Coronary artery (tissue), 2 donors: Measurements from ENCODE around the gene REPIN1.
A peak's percentile ranks its signal among the peaks of the same experiment; 100 is the strongest.

ENCODE experiments used
- DNase-seq: peaks from one replicate; pipeline ENCODE4 v3.0.0-alpha.2; 2017; ENCODE audit warnings: low spot score
- H3K27ac ChIP-seq, 2 donors: fragments of 200-600 bp; sonication (generic); one replicate each; pipeline ENCODE4 v1.5.1; 2016 to 2019
- H3K4me3 ChIP-seq: fragments of 200-600 bp; sonication (generic); 2 replicates; pipeline ENCODE4 v1.5.1; 2016; ENCODE audit warnings: mild to moderate bottlenecking, moderate library complexity
- TF ChIP-seq, protein P1 (sequence below): fragments of 200-600 bp; sonication (generic); IDR thresholded peaks from one replicate; pipeline ENCODE4 v1.5.1; 2019; ENCODE audit warnings: antibody characterized with exemption

REPIN1 gene

DNA sequence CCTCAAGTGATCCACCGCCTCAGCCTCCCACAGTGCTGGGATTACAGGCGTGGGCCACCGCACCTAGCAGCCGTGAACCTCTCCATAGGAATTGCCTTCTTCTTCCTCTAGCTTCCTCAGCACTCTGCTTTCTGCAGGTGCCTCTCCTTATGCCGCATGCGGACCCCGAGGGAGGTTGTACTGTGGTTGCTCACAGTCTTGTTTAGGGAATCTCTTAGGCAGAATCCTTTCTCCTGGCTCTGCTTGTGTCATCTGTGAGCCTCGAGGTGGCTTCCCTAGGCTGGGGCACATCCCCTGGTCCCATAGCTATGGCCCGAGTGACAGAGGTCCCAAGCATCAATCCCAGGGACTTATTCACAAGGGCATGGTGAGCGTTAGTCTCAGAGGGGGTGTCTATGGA is 48.6 kb downstream of the REPIN1 start:
- Histone ChIP-seq H3K27ac (no peak overlapping the region), H3K4me3 (no peak overlapping the region)
- TF ChIP-seq, protein P1, sequence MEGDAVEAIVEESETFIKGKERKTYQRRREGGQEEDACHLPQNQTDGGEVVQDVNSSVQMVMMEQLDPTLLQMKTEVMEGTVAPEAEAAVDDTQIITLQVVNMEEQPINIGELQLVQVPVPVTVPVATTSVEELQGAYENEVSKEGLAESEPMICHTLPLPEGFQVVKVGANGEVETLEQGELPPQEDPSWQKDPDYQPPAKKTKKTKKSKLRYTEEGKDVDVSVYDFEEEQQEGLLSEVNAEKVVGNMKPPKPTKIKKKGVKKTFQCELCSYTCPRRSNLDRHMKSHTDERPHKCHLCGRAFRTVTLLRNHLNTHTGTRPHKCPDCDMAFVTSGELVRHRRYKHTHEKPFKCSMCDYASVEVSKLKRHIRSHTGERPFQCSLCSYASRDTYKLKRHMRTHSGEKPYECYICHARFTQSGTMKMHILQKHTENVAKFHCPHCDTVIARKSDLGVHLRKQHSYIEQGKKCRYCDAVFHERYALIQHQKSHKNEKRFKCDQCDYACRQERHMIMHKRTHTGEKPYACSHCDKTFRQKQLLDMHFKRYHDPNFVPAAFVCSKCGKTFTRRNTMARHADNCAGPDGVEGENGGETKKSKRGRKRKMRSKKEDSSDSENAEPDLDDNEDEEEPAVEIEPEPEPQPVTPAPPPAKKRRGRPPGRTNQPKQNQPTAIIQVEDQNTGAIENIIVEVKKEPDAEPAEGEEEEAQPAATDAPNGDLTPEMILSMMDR = no peak
- DNase-seq = peak; percentile 12

DNA sequence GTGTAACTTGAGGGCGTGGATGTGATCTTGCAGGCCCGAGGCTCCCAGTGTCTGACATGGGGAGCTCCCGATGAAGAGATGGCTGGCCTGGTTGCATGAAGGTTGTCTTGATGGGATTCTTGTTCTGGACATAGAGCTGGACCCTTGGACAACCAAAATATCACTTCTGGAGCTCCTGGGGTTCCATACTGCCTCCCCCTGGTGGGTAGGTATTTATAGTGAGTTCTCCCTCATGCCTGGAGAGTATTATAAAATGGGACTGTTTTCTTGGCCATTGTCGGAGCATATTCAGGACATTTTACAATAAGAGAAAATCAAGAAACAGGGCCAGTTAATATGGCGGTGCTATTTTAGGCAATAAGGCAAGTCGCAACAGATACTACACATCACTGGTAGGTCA is 49.2 kb downstream of the REPIN1 start:
- no peak overlapping the region for H3K4me3 ChIP-seq
- peak; percentile 43 for DNase-seq
- no peak overlapping the region for H3K27ac ChIP-seq
- TF ChIP-seq, protein P1 = no peak

DNA sequence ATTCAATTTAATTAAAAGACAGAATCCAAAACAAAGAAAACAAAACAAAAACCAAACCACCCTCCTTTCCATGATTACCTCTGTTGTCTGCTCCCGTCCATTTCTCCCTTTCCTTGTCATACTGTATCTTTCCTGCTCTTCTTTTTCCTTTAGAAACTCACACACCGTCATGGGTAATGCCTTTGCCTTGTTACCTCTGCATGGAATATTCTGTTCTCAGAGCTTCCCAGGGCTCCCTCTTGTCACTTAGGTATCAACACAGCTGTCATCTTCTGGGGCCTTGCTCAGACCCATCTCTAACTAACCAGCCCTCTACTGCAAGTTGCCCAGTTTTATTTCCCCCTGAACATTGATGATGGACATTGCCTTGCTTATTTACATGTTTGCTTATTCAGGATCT is 51.6 kb downstream of the REPIN1 start:
- no peak overlapping the region for H3K4me3 ChIP-seq
- H3K27ac ChIP-seq = no peak overlapping the region
- DNase-seq = peak; percentile 21
- TF ChIP-seq, protein P1 = no peak

DNA sequence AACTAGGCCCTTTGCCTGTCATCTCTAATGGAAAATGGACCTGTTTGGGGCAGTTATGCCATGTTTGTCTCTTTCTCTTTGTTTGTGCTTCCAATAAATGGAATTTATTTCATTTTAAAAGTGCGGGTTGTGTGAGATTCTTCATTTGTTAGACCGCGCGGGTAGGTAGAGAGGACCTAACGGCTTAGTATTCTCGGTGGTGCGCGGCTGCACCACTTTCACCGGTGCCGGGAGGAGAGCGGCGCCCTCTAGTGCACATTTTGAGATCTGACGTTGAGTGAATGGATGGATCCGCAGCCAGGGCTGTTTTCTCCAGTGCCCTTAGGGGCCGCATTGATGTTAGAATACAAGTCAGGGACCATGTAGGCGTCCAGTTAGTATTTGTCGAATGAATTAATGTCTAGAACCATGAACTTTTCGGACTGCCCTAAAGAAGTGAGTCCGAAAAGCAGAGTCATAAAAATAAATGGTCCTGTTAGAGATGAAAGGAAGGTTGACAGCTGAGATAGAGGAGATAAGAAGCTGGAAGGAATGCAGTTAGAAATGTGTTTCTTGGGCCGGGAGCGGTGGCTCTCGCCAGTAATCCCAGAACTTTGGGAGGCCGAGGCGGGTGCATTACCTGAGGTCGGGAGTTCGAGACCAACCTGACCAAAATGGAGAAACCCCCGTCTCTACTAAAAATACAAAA is 52.5 kb downstream of the REPIN1 start:
- TF ChIP-seq, protein P1 = peak; percentile 74
- Histone ChIP-seq H3K27ac (no peak overlapping the region), H3K4me3 (no peak overlapping the region)
- peak; percentile 78 for DNase-seq

DNA sequence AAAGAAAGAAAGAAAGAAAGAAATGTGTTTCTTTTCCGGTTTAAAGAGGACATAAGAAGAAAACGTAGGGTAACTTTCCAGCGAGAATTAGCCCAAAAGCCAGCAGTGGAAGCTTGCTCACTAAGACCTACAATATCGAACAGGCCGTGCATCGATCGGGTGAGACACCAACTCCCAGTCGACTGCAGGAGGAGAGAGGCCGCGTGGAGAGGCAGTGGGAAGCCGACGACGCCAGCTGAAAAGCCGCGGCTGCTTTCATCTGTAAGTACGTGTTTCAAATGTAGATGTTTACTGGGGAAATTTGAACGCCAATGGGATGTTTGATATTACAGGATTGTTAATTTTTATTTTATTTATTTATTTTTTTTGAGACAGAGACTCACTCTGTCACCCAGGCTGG is 53.2 kb downstream of the REPIN1 start:
- no peak overlapping the region for H3K27ac ChIP-seq
- DNase-seq = peak; percentile 43
- TF ChIP-seq, protein P1 = no peak
- H3K4me3 ChIP-seq = no peak overlapping the region
